Keratinocyte (primary cell): Measurements from ENCODE around the gene GPR137. TPM values are rescaled to one million over a fixed set of nuclear protein-coding genes. Genes with fewer than 3 reads are reported as not detected.

ENCODE experiments used
- DNase-seq: peaks from one replicate; pipeline ENCODE4 v3.0.0-alpha.2; 2011; ENCODE audit warnings: low read depth, missing footprints, low spot score
- FAIRE-seq: peaks from 2 replicates; lab custom pipeline; 2011; peaks lifted over from hg19 to GRCh38; lab: Jason Lieb, UNC
- H2AFZ ChIP-seq: 2 replicates; pipeline ENCODE4 v1.6.0; 2012; ENCODE audit warnings: low read length, control low read depth, inconsistent platforms; ENCODE audit not compliant: control insufficient read depth
- H3K27ac ChIP-seq: 2 replicates; pipeline ENCODE4 v1.5.1; 2011; ENCODE audit warnings: low read length; ENCODE audit not compliant: control insufficient read depth, insufficient read depth
- H3K27me3 ChIP-seq: 3 replicates; pipeline ENCODE4 v1.6.0; 2011; ENCODE audit warnings: low read length; ENCODE audit not compliant: control insufficient read depth, insufficient read depth; ENCODE audit errors: extremely low read depth
- H3K36me3 ChIP-seq, 2 experiments: 2 replicates in 1 of 2; 3 replicates in 1 of 2; pipeline ENCODE4 v1.5.1; 2011; ENCODE audit warnings: low read length in 2 of 2, mild to moderate bottlenecking in 1 of 2; ENCODE audit not compliant: control insufficient read depth in 2 of 2, insufficient read depth in 2 of 2; ENCODE audit errors: extremely low read depth in 1 of 2
- H3K4me1 ChIP-seq: 3 replicates; pipeline ENCODE4 v1.5.1; 2011; ENCODE audit warnings: low read length; ENCODE audit not compliant: control insufficient read depth, insufficient read depth; ENCODE audit errors: extremely low read depth
- H3K4me2 ChIP-seq: 3 replicates; pipeline ENCODE4 v1.6.0; 2011; ENCODE audit warnings: low read depth, low read length; ENCODE audit not compliant: control insufficient read depth, insufficient read depth; ENCODE audit errors: extremely low read depth
- H3K4me3 ChIP-seq, 3 experiments: fragments of 200-600 bp in 1 of 3; sonication (generic) in 1 of 3; 2 replicates in 2 of 3; 3 replicates in 1 of 3; pipeline ENCODE4 v1.5.1; 2011 to 2016; ENCODE audit warnings: low read length in 3 of 3, mild to moderate bottlenecking in 3 of 3, control low read depth in 2 of 3, inconsistent platforms in 1 of 3, low read depth in 1 of 3, mixed read lengths in 1 of 3, mixed run types in 1 of 3, moderate library complexity in 1 of 3; ENCODE audit not compliant: control insufficient read depth in 2 of 3, insufficient read depth in 2 of 3; ENCODE audit errors: extremely low read depth in 1 of 3
- H3K79me2 ChIP-seq: 2 replicates; pipeline ENCODE4 v1.6.0; 2012; ENCODE audit warnings: low read length; ENCODE audit not compliant: control insufficient read depth, insufficient read depth
- H3K9ac ChIP-seq: 3 replicates; pipeline ENCODE4 v1.6.0; 2011; ENCODE audit warnings: low read length; ENCODE audit not compliant: control insufficient read depth, insufficient read depth; ENCODE audit errors: extremely low read depth
- H3K9me1 ChIP-seq: 3 replicates; pipeline ENCODE4 v1.6.0; 2011; ENCODE audit warnings: low read length; ENCODE audit not compliant: control insufficient read depth, insufficient read depth; ENCODE audit errors: extremely low read depth
- H3K9me3 ChIP-seq: 2 replicates; pipeline ENCODE4 v1.5.1; 2012; ENCODE audit warnings: low read depth, low read length; ENCODE audit not compliant: control insufficient read depth
- H4K20me1 ChIP-seq: 3 replicates; pipeline ENCODE4 v1.6.0; 2011; ENCODE audit warnings: low read length; ENCODE audit not compliant: control insufficient read depth, insufficient read depth; ENCODE audit errors: extremely low read depth
- EZH2 ChIP-seq: IDR thresholded peaks from one replicate; pipeline ENCODE4 v1.6.1; 2012; ENCODE audit warnings: inconsistent platforms, mild to moderate bottlenecking, low read length, moderate library complexity
- dilution Hi-C: fragments of 300-500 bp; cut with MboI; formaldehyde crosslinking; loops from one replicate; pipeline ENCODE4 v1.7.0; 2020; ENCODE audit warnings: low sequenced_read_pairs; ENCODE audit not compliant: extremely low pct_ligation_motif_present
- polyA plus RNA-seq, 5 experiments: library from polyadenylated mRNA; depleted of rRNA in 3 of 5; stranded (reverse) in 3 of 5; stranded (forward) in 1 of 5; unstranded in 1 of 5; fragments of >200 nt; gene quantifications; 1 replicate in 1 of 5; 2 replicates in 3 of 5; 3 replicates in 1 of 5; pipeline versions ENCODE4 v1.2.1 to v1.2.3, GENCODE V29; 2011 to 2012; ENCODE audit warnings: missing spikeins in 2 of 5, low read depth in 1 of 5, low replicate concordance in 1 of 5
- TF ChIP-seq, protein P1 (sequence below), 3 experiments: IDR thresholded peaks in 1 of 3; conservative IDR thresholded peaks in 1 of 3; optimal IDR thresholded peaks in 1 of 3; 2 replicates in 2 of 3; 3 replicates in 1 of 3; pipeline versions ENCODE3 to v1.5.1; 2011; ENCODE audit warnings: low read length in 3 of 3, mild to moderate bottlenecking in 3 of 3, moderate library complexity in 2 of 3, control low read depth in 1 of 3, inconsistent platforms in 1 of 3; ENCODE audit not compliant: insufficient read depth in 2 of 3; ENCODE audit errors: extremely low read depth in 1 of 3

GPR137 gene
- polyA plus RNA-seq, 1 donor (not counting 4 experiments of a cell fraction or from before 2014, with no cell fraction given) = 6.6 TPM

DNA sequence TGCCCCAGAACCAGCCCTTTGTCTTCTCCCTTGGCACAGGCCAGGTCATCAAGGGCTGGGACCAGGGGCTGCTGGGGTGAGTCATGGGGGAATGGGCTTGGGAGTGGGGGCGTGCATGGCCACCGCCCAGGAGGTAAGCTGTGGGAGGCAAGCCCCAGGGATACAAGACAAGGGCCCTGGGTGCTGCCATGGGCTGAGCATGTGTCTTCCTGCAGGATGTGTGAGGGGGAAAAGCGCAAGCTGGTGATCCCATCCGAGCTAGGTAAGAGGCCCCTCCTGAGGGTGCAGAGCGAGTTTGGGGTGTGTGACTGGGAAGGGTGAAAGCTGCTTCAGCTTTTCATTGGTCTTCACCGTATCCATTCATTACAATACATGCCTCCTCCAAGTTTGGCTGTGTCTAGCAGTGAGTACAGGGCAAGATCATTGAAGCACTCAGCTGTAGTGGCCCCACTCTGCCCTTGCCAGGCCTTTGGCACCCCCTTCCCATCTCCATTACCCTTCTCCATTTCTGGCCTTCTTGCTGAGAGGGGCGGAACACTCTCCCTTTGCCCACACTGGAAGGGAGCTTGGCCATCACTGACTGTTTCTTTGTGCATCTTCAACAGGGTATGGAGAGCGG lies 42.3 kb upstream of the GPR137 start:
- peak overlapping the region; percentile 2 for H3K27ac ChIP-seq
- dilution Hi-C loops = no loop called here
- peaks cover 11 to 22% of the 10 kb centered on the region in 2 experiments for H3K36me3 ChIP-seq
- no peak for TF ChIP-seq EZH2
- TF ChIP-seq, protein P1, sequence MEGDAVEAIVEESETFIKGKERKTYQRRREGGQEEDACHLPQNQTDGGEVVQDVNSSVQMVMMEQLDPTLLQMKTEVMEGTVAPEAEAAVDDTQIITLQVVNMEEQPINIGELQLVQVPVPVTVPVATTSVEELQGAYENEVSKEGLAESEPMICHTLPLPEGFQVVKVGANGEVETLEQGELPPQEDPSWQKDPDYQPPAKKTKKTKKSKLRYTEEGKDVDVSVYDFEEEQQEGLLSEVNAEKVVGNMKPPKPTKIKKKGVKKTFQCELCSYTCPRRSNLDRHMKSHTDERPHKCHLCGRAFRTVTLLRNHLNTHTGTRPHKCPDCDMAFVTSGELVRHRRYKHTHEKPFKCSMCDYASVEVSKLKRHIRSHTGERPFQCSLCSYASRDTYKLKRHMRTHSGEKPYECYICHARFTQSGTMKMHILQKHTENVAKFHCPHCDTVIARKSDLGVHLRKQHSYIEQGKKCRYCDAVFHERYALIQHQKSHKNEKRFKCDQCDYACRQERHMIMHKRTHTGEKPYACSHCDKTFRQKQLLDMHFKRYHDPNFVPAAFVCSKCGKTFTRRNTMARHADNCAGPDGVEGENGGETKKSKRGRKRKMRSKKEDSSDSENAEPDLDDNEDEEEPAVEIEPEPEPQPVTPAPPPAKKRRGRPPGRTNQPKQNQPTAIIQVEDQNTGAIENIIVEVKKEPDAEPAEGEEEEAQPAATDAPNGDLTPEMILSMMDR (optimal IDR thresholded peaks at IDR 0.05 in 1 of 3, IDR thresholded peaks at IDR 0.05 in 1 of 3, conservative IDR thresholded peaks at IDR 0.05 in 1 of 3; ENCODE audit: extremely low read depth in 1 of 3, insufficient read depth in 2 of 3, low read length in 3 of 3) = no peak
- no peak overlapping the region for H3K4me3 ChIP-seq
- no peak for DNase-seq
- H3K9ac ChIP-seq = no peak overlapping the region
- peaks cover 40% of the 10 kb centered on the region for H3K4me1 ChIP-seq
- H3K27me3 ChIP-seq = no peaks in the 10 kb centered on the region
- no peak for FAIRE-seq
- peak overlapping the region; percentile 67 for H3K4me2 ChIP-seq
- H2AFZ ChIP-seq = no peak overlapping the region
- H3K9me1 ChIP-seq = no peaks in the 10 kb centered on the region
- no peaks in the 10 kb centered on the region for H4K20me1 ChIP-seq
- H3K9me3 ChIP-seq = no peaks in the 10 kb centered on the region
- H3K79me2 ChIP-seq = peaks cover 26% of the 10 kb centered on the region

DNA sequence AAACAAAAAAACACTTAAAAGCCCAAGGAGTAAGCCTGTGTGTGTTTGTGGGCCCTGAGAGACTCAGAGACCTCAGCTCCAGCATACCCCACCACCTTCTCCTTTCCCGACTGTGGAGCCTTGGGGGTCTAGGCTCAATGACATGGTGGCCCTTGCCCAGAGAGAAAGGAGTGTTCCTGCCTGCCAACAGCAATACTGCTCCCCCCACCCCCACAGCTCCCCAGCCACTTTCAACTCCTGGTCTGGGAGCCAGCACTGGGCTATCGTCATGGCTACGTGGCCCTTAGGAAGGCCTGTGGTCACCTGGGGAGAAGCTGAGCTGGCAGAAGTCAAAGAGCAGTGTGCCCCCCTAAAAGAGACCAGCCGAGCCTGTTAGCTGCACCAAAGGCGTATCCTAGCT lies 41.5 kb upstream of the GPR137 start:
- Histone ChIP-seq H3K79me2 (peaks cover 26% of the 10 kb centered on the region), H3K27ac (no peak overlapping the region), H3K36me3 (peaks cover 6 to 15% of the 10 kb centered on the region in 2 experiments), H3K27me3 (no peaks in the 10 kb centered on the region), H3K4me2 (peak overlapping the region; percentile 32), H3K4me1 (peaks cover 40% of the 10 kb centered on the region), H3K9me3 (no peaks in the 10 kb centered on the region), H3K4me3 (peak overlapping the region in 1 of 3 experiments; percentile 20), H2AFZ (no peak overlapping the region), H3K9ac (no peak overlapping the region), H3K9me1 (no peaks in the 10 kb centered on the region), H4K20me1 (no peaks in the 10 kb centered on the region)
- DNase-seq = no peak
- no peak for FAIRE-seq
- no peak for TF ChIP-seq EZH2
- TF ChIP-seq, protein P1 (optimal IDR thresholded peaks at IDR 0.05 in 1 of 3, IDR thresholded peaks at IDR 0.05 in 1 of 3, conservative IDR thresholded peaks at IDR 0.05 in 1 of 3; ENCODE audit: extremely low read depth in 1 of 3, insufficient read depth in 2 of 3, low read length in 3 of 3) = no peak
- dilution Hi-C loops = no loop called here
